ENCODE results near the gene ZFAND4. TPM values are rescaled to one million over a fixed set of nuclear protein-coding genes. Genes with fewer than 3 reads are reported as not detected.
"Not testable (repeated sequence)": the region's sequence is repeated elsewhere in the genome, so short reads cannot be mapped to it uniquely, and the experiment has no call there.

ZFAND4 gene
- total RNA-seq, 1 donor from 2014 or later, result 19.4 TPM

- no peak for TF ChIP-seq POLR2A (IDR thresholded peaks at IDR 0.05)
- no peak for TF ChIP-seq CTCF (IDR thresholded peaks at IDR 0.05)
- TF ChIP-seq POLR2AphosphoS5 (IDR thresholded peaks at IDR 0.05; ENCODE audit: insufficient read depth in 1 of 2, low read depth in 1 of 2), result no peak
- Histone ChIP-seq H3K4me1 (no peaks in the 10 kb centered on the region), H3K27me3 (no peaks in the 10 kb centered on the region), H3K4me3 (no peak overlapping the region), H3K27ac (no peak overlapping the region), H3K9me3 (no peaks in the 10 kb centered on the region), H3K36me3 (no peaks in the 10 kb centered on the region)
- DNase-seq (ENCODE audit: extremely low spot score in 2 of 2), result no peak
- intact Hi-C loops (cut with DNase I), result no loop called here
Measured at GRCh38 chr10:45602836-45603235, 69.7 kb downstream of the ZFAND4 start.

- TF ChIP-seq POLR2AphosphoS5 (IDR thresholded peaks at IDR 0.05; ENCODE audit: insufficient read depth in 1 of 2, low read depth in 1 of 2) (no peak), CTCF (IDR thresholded peaks at IDR 0.05) (no peak), POLR2A (IDR thresholded peaks at IDR 0.05) (no peak)
- H3K4me3 ChIP-seq, result no peak overlapping the region
- H3K27ac ChIP-seq, result no peak overlapping the region
- H3K9me3 ChIP-seq, result no peaks in the 10 kb centered on the region
- intact Hi-C loops (cut with DNase I), result no loop called here
- no peaks in the 10 kb centered on the region for H3K27me3 ChIP-seq
- DNase-seq (ENCODE audit: extremely low spot score in 2 of 2), result no peak
- H3K4me1 ChIP-seq, result no peaks in the 10 kb centered on the region
- H3K36me3 ChIP-seq, result no peaks in the 10 kb centered on the region
Measured at GRCh38 chr10:45602082-45602730, 70.4 kb downstream of the ZFAND4 start.

- H3K27me3 ChIP-seq; DNase-seq (ENCODE audit: extremely low spot score in 2 of 2); H3K36me3 ChIP-seq; H3K9me3 ChIP-seq; H3K4me3 ChIP-seq; H3K27ac ChIP-seq; intact Hi-C loops (cut with DNase I); H3K4me1 ChIP-seq: not testable (repeated sequence)
Measured at GRCh38 chr10:45601254-45601930, 71.2 kb downstream of the ZFAND4 start.

GRCh38 chr10:45600337-45601253 is 72.0 kb downstream of the ZFAND4 start:
- H3K27me3 ChIP-seq; H3K9me3 ChIP-seq; H3K27ac ChIP-seq; H3K4me3 ChIP-seq; H3K4me1 ChIP-seq; intact Hi-C loops (cut with DNase I); DNase-seq (ENCODE audit: extremely low spot score in 2 of 2); H3K36me3 ChIP-seq: not testable (repeated sequence)

- Histone ChIP-seq H3K27ac (no peak overlapping the region), H3K4me3 (no peak overlapping the region), H3K27me3 (no peaks in the 10 kb centered on the region), H3K9me3 (no peaks in the 10 kb centered on the region), H3K36me3 (no peaks in the 10 kb centered on the region), H3K4me1 (no peaks in the 10 kb centered on the region)
- intact Hi-C loops (cut with DNase I), result no loop called here
- no peak for DNase-seq (ENCODE audit: extremely low spot score in 2 of 2)
- TF ChIP-seq POLR2A (IDR thresholded peaks at IDR 0.05) (no peak), POLR2AphosphoS5 (IDR thresholded peaks at IDR 0.05; ENCODE audit: insufficient read depth in 1 of 2, low read depth in 1 of 2) (no peak), CTCF (IDR thresholded peaks at IDR 0.05) (no peak)
Measured at GRCh38 chr10:45599646-45600045, 72.9 kb downstream of the ZFAND4 start.

Measured in vagina (tissue), 2 donors.